ENCODE measurements around the gene GPR25. TPM values are rescaled to one million over a fixed set of nuclear protein-coding genes. Genes with fewer than 3 reads are reported as not detected.

GPR25 gene
- 0.04 TPM for polyA plus RNA-seq (2013)

DNA sequence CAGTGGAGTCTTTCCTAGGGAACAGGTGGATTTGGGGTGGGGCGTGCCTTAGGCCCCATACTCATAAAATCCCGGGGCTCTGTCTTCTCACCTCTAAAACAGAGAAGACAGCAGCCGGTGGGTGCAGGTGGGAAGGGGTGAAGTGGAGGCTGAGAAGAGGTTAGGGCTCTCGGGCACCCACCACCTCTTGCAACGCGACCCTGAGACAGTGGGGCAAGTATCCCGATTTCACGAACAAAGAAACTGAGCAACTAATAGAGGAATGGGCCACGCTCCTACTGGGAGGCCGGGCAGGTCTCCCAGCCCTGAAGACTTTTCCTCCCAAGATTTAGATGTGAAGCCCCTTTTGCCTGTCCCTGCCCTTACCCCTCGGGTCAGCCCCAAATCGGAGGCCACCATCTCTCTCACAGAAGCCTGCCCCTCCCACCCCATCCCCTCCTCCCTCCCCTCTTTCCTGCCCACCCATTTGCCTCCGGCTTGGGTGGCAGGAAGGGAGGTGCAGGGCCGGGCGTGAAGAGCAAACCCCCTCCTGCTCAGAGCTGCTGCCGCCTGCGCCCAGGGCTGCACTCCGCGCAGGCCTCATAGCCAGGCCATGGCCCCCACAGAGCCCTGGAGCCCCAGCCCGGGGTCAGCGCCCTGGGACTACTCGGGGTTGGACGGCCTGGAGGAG is at the start of gene GPR25:
TSS of gene GPR25 (plus strand) at position 536 of the 670 bp plus-strand sequence. CDS start at position 593, 57 bp downstream.
- Histone ChIP-seq H3K9me3 (ENCODE audit: control extremely low read depth in 1 of 5, control insufficient read depth in 4 of 5, insufficient read depth in 2 of 5, low read depth in 1 of 5, low read length in 4 of 5) (no peaks in the 10 kb centered on the region), H3K27me3 (replicated peaks in 2 of 5; ENCODE audit: control insufficient read depth in 4 of 5, insufficient read depth in 5 of 5, low read length in 4 of 5) (peaks cover 0 to 68% (median 34%) of the 10 kb centered on the region in 5 experiments), H3K36me3 (ENCODE audit: control insufficient read depth in 4 of 4, insufficient read depth in 4 of 4, low read length in 3 of 4) (no peaks in the 10 kb centered on the region), H3K4me3 (ENCODE audit: control insufficient read depth in 1 of 7, extremely low read depth in 1 of 7, insufficient read depth in 4 of 7, low read depth in 2 of 7, low read length in 6 of 7) (peak within 1 kb of the TSS in 3 of 7 experiments; percentile 22 to 62 (median 51)), H3K4me1 (ENCODE audit: control extremely low read depth in 1 of 4, control insufficient read depth in 4 of 4, insufficient read depth in 4 of 4, low read length in 3 of 4) (peaks cover 0 to 14% (median 12%) of the 10 kb centered on the region in 4 experiments), H3K27ac (ENCODE audit: insufficient read depth in 1 of 2, low read depth in 1 of 2, low read length in 2 of 2, poor library complexity in 1 of 2, severe bottlenecking in 2 of 2) (no peak within 1 kb of the TSS)
- CTCF ChIA-PET, result interaction anchor here (1.2 to 1.3 kb wide), 2 partner anchors 10 to 15 kb away, joined by 3 to 6 read pairs; no protein-coding TSS in a partner anchor
- 80% methylated on average over 17 of the region's 23 CpGs for WGBS (ENCODE audit: insufficient coverage)
- POLR2A ChIA-PET, result no interaction called here
- DNase-seq, result no peak

GRCh38 chr1:200831091-200831490 is 41.7 kb upstream of the GPR25 start:
- no peaks in the 10 kb centered on the region for H3K36me3 ChIP-seq (ENCODE audit: control insufficient read depth in 4 of 4, insufficient read depth in 4 of 4, low read length in 3 of 4)
- no peaks in the 10 kb centered on the region for H3K27me3 ChIP-seq (replicated peaks in 2 of 5; ENCODE audit: control insufficient read depth in 4 of 5, insufficient read depth in 5 of 5, low read length in 4 of 5)
- ChIA-PET POLR2A (interaction anchor here (0.6 kb wide), 1 partner anchor 37 kb away, joined by 3 read pairs; no protein-coding TSS in a partner anchor), CTCF (interaction anchor here (1.5 kb wide), 1 partner anchor 209 kb away, joined by 7 read pairs; no protein-coding TSS in a partner anchor)
- no peak overlapping the region for H3K27ac ChIP-seq (ENCODE audit: insufficient read depth in 1 of 2, low read depth in 1 of 2, low read length in 2 of 2, poor library complexity in 1 of 2, severe bottlenecking in 2 of 2)
- DNase-seq, result no peak
- no peaks in the 10 kb centered on the region for H3K4me1 ChIP-seq (ENCODE audit: control extremely low read depth in 1 of 4, control insufficient read depth in 4 of 4, insufficient read depth in 4 of 4, low read length in 3 of 4)
- H3K9me3 ChIP-seq (ENCODE audit: control extremely low read depth in 1 of 5, control insufficient read depth in 4 of 5, insufficient read depth in 2 of 5, low read depth in 1 of 5, low read length in 4 of 5), result no peaks in the 10 kb centered on the region
- H3K4me3 ChIP-seq (ENCODE audit: control insufficient read depth in 1 of 7, extremely low read depth in 1 of 7, insufficient read depth in 4 of 7, low read depth in 2 of 7, low read length in 6 of 7), result no peak overlapping the region
- 100% methylated on average over 1 of the region's 2 CpGs for WGBS (ENCODE audit: insufficient coverage)

- Histone ChIP-seq H3K4me3 (ENCODE audit: control insufficient read depth in 1 of 7, extremely low read depth in 1 of 7, insufficient read depth in 4 of 7, low read depth in 2 of 7, low read length in 6 of 7) (no peak overlapping the region), H3K27ac (ENCODE audit: insufficient read depth in 1 of 2, low read depth in 1 of 2, low read length in 2 of 2, poor library complexity in 1 of 2, severe bottlenecking in 2 of 2) (no peak overlapping the region), H3K27me3 (replicated peaks in 2 of 5; ENCODE audit: control insufficient read depth in 4 of 5, insufficient read depth in 5 of 5, low read length in 4 of 5) (no peaks in the 10 kb centered on the region), H3K9me3 (ENCODE audit: control extremely low read depth in 1 of 5, control insufficient read depth in 4 of 5, insufficient read depth in 2 of 5, low read depth in 1 of 5, low read length in 4 of 5) (no peaks in the 10 kb centered on the region), H3K36me3 (ENCODE audit: control insufficient read depth in 4 of 4, insufficient read depth in 4 of 4, low read length in 3 of 4) (no peaks in the 10 kb centered on the region), H3K4me1 (ENCODE audit: control extremely low read depth in 1 of 4, control insufficient read depth in 4 of 4, insufficient read depth in 4 of 4, low read length in 3 of 4) (no peaks in the 10 kb centered on the region)
- ChIA-PET POLR2A (no interaction called here), CTCF (interaction anchor here (1.1 kb wide), 1 partner anchor 280 kb away, joined by 4 read pairs; no protein-coding TSS in a partner anchor)
- 100% methylated on average over 1 of the region's 5 CpGs for WGBS (ENCODE audit: insufficient coverage)
- DNase-seq, result no peak
Observed at GRCh38 chr1:200834383-200834782, 38.4 kb upstream of the GPR25 start.

DNA sequence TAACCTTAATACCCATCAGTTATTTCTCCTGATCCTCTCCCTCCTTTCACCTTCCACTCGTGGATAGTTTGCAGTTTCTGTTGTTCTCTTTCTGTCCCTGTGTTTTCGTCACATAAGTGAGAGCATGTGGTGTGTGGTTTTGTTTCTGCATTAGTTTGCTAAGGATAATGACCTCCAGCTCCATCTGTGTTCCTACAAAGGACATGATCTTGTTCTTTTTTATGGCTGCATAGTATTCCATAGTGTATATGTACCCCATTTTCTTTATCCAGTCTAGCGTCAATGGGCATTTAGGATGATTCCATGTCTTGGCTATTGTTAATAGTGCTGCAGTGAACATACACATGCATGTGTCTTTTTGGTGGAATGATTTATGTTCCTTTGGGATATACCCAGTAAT is 36.6 kb upstream of the GPR25 start:
- H3K36me3 ChIP-seq (ENCODE audit: control insufficient read depth in 4 of 4, insufficient read depth in 4 of 4, low read length in 3 of 4), result no peaks in the 10 kb centered on the region
- H3K27ac ChIP-seq (ENCODE audit: insufficient read depth in 1 of 2, low read depth in 1 of 2, low read length in 2 of 2, poor library complexity in 1 of 2, severe bottlenecking in 2 of 2), result no peak overlapping the region
- POLR2A ChIA-PET, result no interaction called here
- CTCF ChIA-PET, result interaction anchor here (1.5 to 6.4 kb wide), 2 partner anchors 10 to 278 kb away, joined by 3 to 33 read pairs; no protein-coding TSS in a partner anchor
- H3K9me3 ChIP-seq (ENCODE audit: control extremely low read depth in 1 of 5, control insufficient read depth in 4 of 5, insufficient read depth in 2 of 5, low read depth in 1 of 5, low read length in 4 of 5), result no peaks in the 10 kb centered on the region
- no peaks in the 10 kb centered on the region for H3K4me1 ChIP-seq (ENCODE audit: control extremely low read depth in 1 of 4, control insufficient read depth in 4 of 4, insufficient read depth in 4 of 4, low read length in 3 of 4)
- H3K27me3 ChIP-seq (replicated peaks in 2 of 5; ENCODE audit: control insufficient read depth in 4 of 5, insufficient read depth in 5 of 5, low read length in 4 of 5), result no peaks in the 10 kb centered on the region
- no peak for DNase-seq
- H3K4me3 ChIP-seq (ENCODE audit: control insufficient read depth in 1 of 7, extremely low read depth in 1 of 7, insufficient read depth in 4 of 7, low read depth in 2 of 7, low read length in 6 of 7), result no peak overlapping the region
- 100% methylated on average over 1 of the region's 3 CpGs for WGBS (ENCODE audit: insufficient coverage)

- no CpG with 5 or more reads among the region's 2 CpGs for WGBS (ENCODE audit: insufficient coverage)
- Histone ChIP-seq H3K4me1 (ENCODE audit: control extremely low read depth in 1 of 4, control insufficient read depth in 4 of 4, insufficient read depth in 4 of 4, low read length in 3 of 4) (no peaks in the 10 kb centered on the region), H3K27me3 (replicated peaks in 2 of 5; ENCODE audit: control insufficient read depth in 4 of 5, insufficient read depth in 5 of 5, low read length in 4 of 5) (no peaks in the 10 kb centered on the region), H3K27ac (ENCODE audit: insufficient read depth in 1 of 2, low read depth in 1 of 2, low read length in 2 of 2, poor library complexity in 1 of 2, severe bottlenecking in 2 of 2) (no peak overlapping the region), H3K4me3 (ENCODE audit: control insufficient read depth in 1 of 7, extremely low read depth in 1 of 7, insufficient read depth in 4 of 7, low read depth in 2 of 7, low read length in 6 of 7) (no peak overlapping the region), H3K9me3 (ENCODE audit: control extremely low read depth in 1 of 5, control insufficient read depth in 4 of 5, insufficient read depth in 2 of 5, low read depth in 1 of 5, low read length in 4 of 5) (no peaks in the 10 kb centered on the region), H3K36me3 (ENCODE audit: control insufficient read depth in 4 of 4, insufficient read depth in 4 of 4, low read length in 3 of 4) (no peaks in the 10 kb centered on the region)
- CTCF ChIA-PET, result interaction anchor here (1.0 to 6.4 kb wide), 6 partner anchors 12 to 280 kb away, joined by 3 to 33 read pairs (median 3); no protein-coding TSS in a partner anchor
- POLR2A ChIA-PET, result interaction anchor here (0.7 kb wide), 1 partner anchor 313 kb away, joined by 3 read pairs; no protein-coding TSS in a partner anchor
- peak; percentile 13 to 30 (median 24) for DNase-seq
Observed at GRCh38 chr1:200837931-200838571, 34.7 kb upstream of the GPR25 start.

GRCh38 chr1:200838676-200839445 is 33.9 kb upstream of the GPR25 start:
- Histone ChIP-seq H3K27ac (ENCODE audit: insufficient read depth in 1 of 2, low read depth in 1 of 2, low read length in 2 of 2, poor library complexity in 1 of 2, severe bottlenecking in 2 of 2) (no peak overlapping the region), H3K9me3 (ENCODE audit: control extremely low read depth in 1 of 5, control insufficient read depth in 4 of 5, insufficient read depth in 2 of 5, low read depth in 1 of 5, low read length in 4 of 5) (no peaks in the 10 kb centered on the region), H3K4me1 (ENCODE audit: control extremely low read depth in 1 of 4, control insufficient read depth in 4 of 4, insufficient read depth in 4 of 4, low read length in 3 of 4) (no peaks in the 10 kb centered on the region), H3K4me3 (ENCODE audit: control insufficient read depth in 1 of 7, extremely low read depth in 1 of 7, insufficient read depth in 4 of 7, low read depth in 2 of 7, low read length in 6 of 7) (no peak overlapping the region), H3K36me3 (ENCODE audit: control insufficient read depth in 4 of 4, insufficient read depth in 4 of 4, low read length in 3 of 4) (no peaks in the 10 kb centered on the region), H3K27me3 (replicated peaks in 2 of 5; ENCODE audit: control insufficient read depth in 4 of 5, insufficient read depth in 5 of 5, low read length in 4 of 5) (no peaks in the 10 kb centered on the region)
- CTCF ChIA-PET, result interaction anchor here (0.6 to 6.4 kb wide), 3 partner anchors 26 to 281 kb away, joined by 3 to 33 read pairs (median 3); no protein-coding TSS in a partner anchor
- WGBS (ENCODE audit: insufficient coverage), result 98% methylated on average over 3 of the region's 3 CpGs
- POLR2A ChIA-PET, result no interaction called here
- DNase-seq, result no peak

Measured in common myeloid progenitor, CD34-positive (primary cell).